Endothelial cell (in vitro differentiated cells): ENCODE measurements around the gene TUBA1A. TPM values are rescaled to one million over a fixed set of nuclear protein-coding genes. Genes with fewer than 3 reads are reported as not detected.
"Not testable (repeated sequence)": the region's sequence is repeated elsewhere in the genome, so short reads cannot be mapped to it uniquely, and the experiment has no call there.

Source experiments
- DNase-seq: peaks from one replicate; pipeline ENCODE4 v3.0.0; 2021; ENCODE audit warnings: low spot score
- H3K27ac Mint-ChIP-seq: one replicate; pipeline ENCODE4 v1.8.0; 2021; ENCODE audit warnings: mixed read lengths, inconsistent platforms; ENCODE audit not compliant: unreplicated experiment
- H3K27me3 Mint-ChIP-seq: one replicate; pipeline ENCODE4 v1.8.0; 2021; ENCODE audit warnings: mild to moderate bottlenecking, moderate library complexity, mixed read lengths, inconsistent platforms; ENCODE audit not compliant: unreplicated experiment
- H3K36me3 Mint-ChIP-seq: one replicate; pipeline ENCODE4 v1.8.0; 2021; ENCODE audit warnings: mild to moderate bottlenecking, low read depth, mixed read lengths, inconsistent platforms; ENCODE audit not compliant: unreplicated experiment
- H3K4me1 Mint-ChIP-seq: one replicate; pipeline ENCODE4 v1.8.0; 2021; ENCODE audit warnings: mild to moderate bottlenecking, mixed read lengths, inconsistent platforms; ENCODE audit not compliant: unreplicated experiment
- H3K4me3 Mint-ChIP-seq: one replicate; pipeline ENCODE4 v1.8.0; 2021; ENCODE audit warnings: mild to moderate bottlenecking, mixed read lengths, inconsistent platforms; ENCODE audit not compliant: unreplicated experiment
- H3K9me3 Mint-ChIP-seq: one replicate; pipeline ENCODE4 v1.8.0; 2021; ENCODE audit warnings: mixed read lengths, inconsistent platforms; ENCODE audit not compliant: unreplicated experiment
- total RNA-seq: library from RNA; stranded (reverse); fragmentation: NEBNext Ultra II Directional; extraction: Animal tissue kit (Norgen Biotek cat#: 25700); gene quantifications from one replicate; pipeline ENCODE4 v1.2.1, GENCODE V29; 2021; ENCODE audit not compliant: unreplicated experiment
- TF ChIP-seq, protein P1 (sequence below): fragments of 200-600 bp; sonication (generic); IDR thresholded peaks from one replicate; pipeline ENCODE4 v1.5.0; 2021; ENCODE audit warnings: antibody characterized with exemption; ENCODE audit not compliant: unreplicated experiment

TUBA1A gene
- total RNA-seq, 1 donor from 2014 or later: 924 TPM

DNA sequence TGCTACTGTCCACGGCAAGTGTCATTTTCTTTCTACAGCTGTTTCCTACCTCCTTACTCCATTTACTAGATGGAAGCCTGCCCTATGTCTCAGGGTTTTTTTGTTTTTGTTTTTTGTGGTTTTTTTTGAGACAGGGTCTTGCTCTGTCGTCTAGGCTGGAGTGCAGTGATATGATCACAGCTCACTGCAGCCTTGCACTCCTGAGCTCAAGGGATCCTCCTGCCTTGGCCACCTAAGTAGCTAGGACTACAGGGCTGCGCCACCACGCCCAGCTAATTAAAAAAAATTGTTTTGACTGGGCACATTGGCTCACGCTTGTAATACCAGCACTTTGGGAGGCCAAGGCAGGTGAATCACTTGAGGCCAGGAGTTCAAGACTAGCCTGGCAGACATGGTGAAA, 14.7 kb downstream of the TUBA1A start:
- TF ChIP-seq, protein P1, sequence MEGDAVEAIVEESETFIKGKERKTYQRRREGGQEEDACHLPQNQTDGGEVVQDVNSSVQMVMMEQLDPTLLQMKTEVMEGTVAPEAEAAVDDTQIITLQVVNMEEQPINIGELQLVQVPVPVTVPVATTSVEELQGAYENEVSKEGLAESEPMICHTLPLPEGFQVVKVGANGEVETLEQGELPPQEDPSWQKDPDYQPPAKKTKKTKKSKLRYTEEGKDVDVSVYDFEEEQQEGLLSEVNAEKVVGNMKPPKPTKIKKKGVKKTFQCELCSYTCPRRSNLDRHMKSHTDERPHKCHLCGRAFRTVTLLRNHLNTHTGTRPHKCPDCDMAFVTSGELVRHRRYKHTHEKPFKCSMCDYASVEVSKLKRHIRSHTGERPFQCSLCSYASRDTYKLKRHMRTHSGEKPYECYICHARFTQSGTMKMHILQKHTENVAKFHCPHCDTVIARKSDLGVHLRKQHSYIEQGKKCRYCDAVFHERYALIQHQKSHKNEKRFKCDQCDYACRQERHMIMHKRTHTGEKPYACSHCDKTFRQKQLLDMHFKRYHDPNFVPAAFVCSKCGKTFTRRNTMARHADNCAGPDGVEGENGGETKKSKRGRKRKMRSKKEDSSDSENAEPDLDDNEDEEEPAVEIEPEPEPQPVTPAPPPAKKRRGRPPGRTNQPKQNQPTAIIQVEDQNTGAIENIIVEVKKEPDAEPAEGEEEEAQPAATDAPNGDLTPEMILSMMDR: no peak
- Mint-ChIP-seq H3K27me3 (peaks cover 3% of the 10 kb centered on the region), H3K36me3 (no peaks in the 10 kb centered on the region), H3K9me3 (no peaks in the 10 kb centered on the region), H3K4me3 (no peak overlapping the region), H3K27ac (no peak overlapping the region), H3K4me1 (no peaks in the 10 kb centered on the region)
- DNase-seq: no peak

- no peaks in the 10 kb centered on the region for H3K4me1 Mint-ChIP-seq
- H3K4me3 Mint-ChIP-seq: no peak overlapping the region
- peaks cover 3% of the 10 kb centered on the region for H3K27me3 Mint-ChIP-seq
- H3K27ac Mint-ChIP-seq: no peak overlapping the region
- no peak for DNase-seq
- no peaks in the 10 kb centered on the region for H3K36me3 Mint-ChIP-seq
- no peaks in the 10 kb centered on the region for H3K9me3 Mint-ChIP-seq
- TF ChIP-seq, protein P1: no peak
Measured at GRCh38 chr12:49170924-49171323, 18.0 kb downstream of the TUBA1A start.

- Mint-ChIP-seq H3K27me3 (peaks cover 2% of the 10 kb centered on the region), H3K36me3 (peaks cover 3% of the 10 kb centered on the region), H3K4me1 (no peaks in the 10 kb centered on the region), H3K9me3 (no peaks in the 10 kb centered on the region), H3K4me3 (no peak overlapping the region), H3K27ac (no peak overlapping the region)
- DNase-seq: no peak
- TF ChIP-seq, protein P1: no peak
Measured at GRCh38 chr12:49165114-49165513, 23.8 kb downstream of the TUBA1A start.

DNA sequence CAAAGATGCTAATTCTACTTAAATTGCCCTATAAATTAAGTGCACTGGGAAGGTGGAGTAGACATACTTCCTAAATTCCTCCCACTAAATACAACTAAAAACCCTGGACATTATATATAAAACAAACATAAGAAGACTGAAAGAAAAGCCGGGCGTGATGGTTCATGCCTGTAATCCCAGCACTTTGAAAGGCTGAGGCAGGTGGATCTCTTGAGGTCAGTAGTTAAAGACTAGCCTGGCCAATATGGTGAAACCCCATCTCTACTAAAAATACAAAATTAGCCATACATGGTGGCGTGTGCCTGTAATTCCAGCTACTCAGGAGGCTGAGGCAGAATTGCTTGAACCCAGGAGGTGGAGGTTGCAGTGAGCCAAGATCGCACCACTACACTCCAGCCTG, 27.0 kb downstream of the TUBA1A start:
- not testable (repeated sequence) for H3K4me3 Mint-ChIP-seq, H3K9me3 Mint-ChIP-seq, H3K27me3 Mint-ChIP-seq, H3K36me3 Mint-ChIP-seq, H3K27ac Mint-ChIP-seq, DNase-seq, H3K4me1 Mint-ChIP-seq

DNA sequence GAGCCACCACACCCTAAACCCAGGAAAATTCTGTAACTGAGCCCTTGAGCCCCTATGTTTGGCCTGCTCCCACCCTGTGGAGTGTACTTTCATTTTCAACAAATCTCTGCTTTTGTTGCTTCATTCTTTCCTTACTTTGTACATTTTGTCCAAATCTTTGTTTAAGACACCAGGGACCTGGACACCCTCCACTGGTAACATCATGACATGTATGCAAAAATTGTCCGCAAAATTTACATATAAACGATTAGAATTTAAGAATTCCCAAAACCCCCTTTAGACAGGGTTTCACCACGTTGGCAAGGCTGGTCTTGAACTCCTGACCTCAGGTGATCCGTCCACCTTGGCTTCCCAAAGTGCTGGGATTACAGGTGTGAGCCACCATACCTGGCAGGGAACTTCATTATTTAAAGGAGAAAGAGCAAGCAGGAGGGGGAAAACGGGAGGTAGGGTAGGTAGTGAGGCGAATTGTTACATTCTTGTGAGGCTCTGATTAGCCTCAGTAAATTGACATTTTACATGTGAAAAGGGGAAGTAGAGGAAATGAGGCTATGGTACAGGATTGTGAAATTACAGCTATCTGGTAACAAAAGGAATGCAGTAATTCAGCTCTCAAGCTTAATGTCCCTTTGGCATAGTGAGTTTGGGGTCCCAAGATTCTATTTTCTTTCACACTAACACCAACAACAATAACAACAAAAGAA, 27.6 kb downstream of the TUBA1A start:
- H3K4me3 Mint-ChIP-seq: no peak overlapping the region

More for the DNA sequence above, 27.6 kb downstream of the TUBA1A start:
- H3K4me1 Mint-ChIP-seq: no peaks in the 10 kb centered on the region
- DNase-seq: no peak
- no peak overlapping the region for H3K27ac Mint-ChIP-seq
- peaks cover 3% of the 10 kb centered on the region for H3K36me3 Mint-ChIP-seq
- no peaks in the 10 kb centered on the region for H3K27me3 Mint-ChIP-seq
- TF ChIP-seq, protein P1: no peak
- H3K9me3 Mint-ChIP-seq: no peaks in the 10 kb centered on the region
